Cardiac septum (tissue), 1 donor: ENCODE data around the gene CDCA8. TPM values are rescaled to one million over a fixed set of nuclear protein-coding genes. Genes with fewer than 3 reads are reported as not detected.
A peak's percentile ranks its signal among the peaks of the same experiment; 100 is the strongest.

ENCODE experiments used
- DNase-seq: peaks from one replicate; pipeline ENCODE4 v3.0.0-alpha.2; 2020; ENCODE audit warnings: low spot score
- intact Hi-C: fragments of 100-400 bp; cut with DNase I; formaldehyde crosslinking; loops from one replicate; pipeline ENCODE4 v1.14.0; 2022
- total RNA-seq: library from RNA; stranded (reverse); fragmentation: NEBNext Ultra II Directional; extraction: Animal tissue kit (Norgen Biotek cat#: 25700); gene quantifications from one replicate; pipeline ENCODE4 v1.2.1, GENCODE V29; 2021
- donor health status: DM: no; HTN: no; CAD: no.

Gene CDCA8
- total RNA-seq, 1 donor from 2014 or later = 0.27 TPM

- no peak for DNase-seq
- intact Hi-C loops = no loop called here
Observed at GRCh38 chr1:37705399-37705798, 13.1 kb downstream of the CDCA8 start.

- DNase-seq = no peak
- intact Hi-C loops = no loop called here
Observed at GRCh38 chr1:37708471-37708870, 16.2 kb downstream of the CDCA8 start.

GRCh38 chr1:37714226-37714625 is 21.9 kb downstream of the CDCA8 start:
- intact Hi-C loops = no loop called here

GRCh38 chr1:37714689-37715088 is 22.4 kb downstream of the CDCA8 start:
- intact Hi-C loops = no loop called here
- peak; percentile 49 for DNase-seq

More at GRCh38 chr1:37714226-37714625, 21.9 kb downstream of the CDCA8 start:
- DNase-seq = peak; percentile 68

- intact Hi-C loops = no loop called here
- peak; percentile 51 for DNase-seq
Observed at GRCh38 chr1:37716321-37716720, 24.0 kb downstream of the CDCA8 start.

GRCh38 chr1:37717631-37718030 is 25.3 kb downstream of the CDCA8 start:
- no peak for DNase-seq
- intact Hi-C loops = no loop called here

GRCh38 chr1:37718181-37718900 is 26.0 kb downstream of the CDCA8 start:
- no peak for DNase-seq
- intact Hi-C loops = no loop called here

GRCh38 chr1:37718901-37719571 is 26.7 kb downstream of the CDCA8 start:
- intact Hi-C loops = no loop called here
- DNase-seq = no peak

- no peak for DNase-seq
- intact Hi-C loops = no loop called here
Observed at GRCh38 chr1:37719572-37720195, 27.4 kb downstream of the CDCA8 start.

GRCh38 chr1:37720231-37721130 is 28.2 kb downstream of the CDCA8 start:
- DNase-seq = no peak
- intact Hi-C loops = no loop called here

- no peak for DNase-seq
- intact Hi-C loops = no loop called here
Observed at GRCh38 chr1:37721565-37721964, 29.2 kb downstream of the CDCA8 start.

- no peak for DNase-seq
- intact Hi-C loops = no loop called here
Observed at GRCh38 chr1:37722181-37723071, 30.1 kb downstream of the CDCA8 start.

- intact Hi-C loops = no loop called here
- no peak for DNase-seq
Observed at GRCh38 chr1:37723072-37723389, 30.7 kb downstream of the CDCA8 start.

- intact Hi-C loops = no loop called here
Observed at GRCh38 chr1:37723390-37724078, 31.2 kb downstream of the CDCA8 start.

GRCh38 chr1:37724575-37724974 is 32.3 kb downstream of the CDCA8 start:
- intact Hi-C loops = no loop called here
- no peak for DNase-seq

More at GRCh38 chr1:37723390-37724078, 31.2 kb downstream of the CDCA8 start:
- no peak for DNase-seq

- intact Hi-C loops = no loop called here
Observed at GRCh38 chr1:37725851-37726613, 33.7 kb downstream of the CDCA8 start.

GRCh38 chr1:37726751-37727585 is 34.7 kb downstream of the CDCA8 start:
- no peak for DNase-seq
- intact Hi-C loops = no loop called here

More at GRCh38 chr1:37725851-37726613, 33.7 kb downstream of the CDCA8 start:
- no peak for DNase-seq
